SK-N-SH (cell line): Measurements from ENCODE around the gene TAOK3.

Experiments used
- CTCF ChIP-seq: fragments of 200-600 bp; sonication (generic); IDR thresholded peaks from 2 replicates; pipeline ENCODE4 v1.6.1; 2017; ENCODE audit warnings: antibody characterized with exemption, mild to moderate bottlenecking, moderate library complexity
- EP300 ChIP-seq, 2 experiments: IDR thresholded peaks; 2 replicates each; pipeline versions ENCODE4 v1.4.0 to v1.6.1; 2012; ENCODE audit warnings: borderline replicate concordance in 1 of 2, low read depth in 1 of 2, low read length in 1 of 2
- EZH2phosphoT487 ChIP-seq: fragments of 200-600 bp; sonication (generic); IDR thresholded peaks from 2 replicates; pipeline ENCODE4 v1.6.1; 2017; ENCODE audit warnings: low read depth, mixed run types, mild to moderate bottlenecking, antibody characterized with exemption, moderate library complexity, borderline replicate concordance
- GATA2 ChIP-seq: sonication (generic); formaldehyde crosslinking; IDR thresholded peaks from 2 replicates; pipeline ENCODE4 v1.5.0; 2020; ENCODE audit warnings: mild to moderate bottlenecking, missing genetic modification reagents
- MAX ChIP-seq: IDR thresholded peaks from 2 replicates; pipeline ENCODE4 v1.4.0; 2012; ENCODE audit warnings: low read depth
- RCOR1 ChIP-seq: fragments of 150-350 bp; IDR thresholded peaks from 2 replicates; pipeline ENCODE4 v1.6.1; 2017; ENCODE audit warnings: antibody characterized with exemption, low read length
- SIN3A ChIP-seq: IDR thresholded peaks from 2 replicates; pipeline ENCODE4 v1.6.1; 2012; ENCODE audit warnings: low read depth, mild to moderate bottlenecking, low read length, moderate library complexity, borderline replicate concordance
- SMC3 ChIP-seq: IDR thresholded peaks from 2 replicates; pipeline ENCODE4 v1.6.1; 2012; ENCODE audit warnings: low read depth, low read length, improper control_type of control experiment
- TEAD4 ChIP-seq: IDR thresholded peaks from 2 replicates; pipeline ENCODE4 v1.4.0; 2012; ENCODE audit warnings: mild to moderate bottlenecking, borderline replicate concordance; ENCODE audit not compliant: insufficient read depth
- TF ChIP-seq, protein P1 (sequence below): IDR thresholded peaks from 2 replicates; pipeline ENCODE4; 2012

DNA sequence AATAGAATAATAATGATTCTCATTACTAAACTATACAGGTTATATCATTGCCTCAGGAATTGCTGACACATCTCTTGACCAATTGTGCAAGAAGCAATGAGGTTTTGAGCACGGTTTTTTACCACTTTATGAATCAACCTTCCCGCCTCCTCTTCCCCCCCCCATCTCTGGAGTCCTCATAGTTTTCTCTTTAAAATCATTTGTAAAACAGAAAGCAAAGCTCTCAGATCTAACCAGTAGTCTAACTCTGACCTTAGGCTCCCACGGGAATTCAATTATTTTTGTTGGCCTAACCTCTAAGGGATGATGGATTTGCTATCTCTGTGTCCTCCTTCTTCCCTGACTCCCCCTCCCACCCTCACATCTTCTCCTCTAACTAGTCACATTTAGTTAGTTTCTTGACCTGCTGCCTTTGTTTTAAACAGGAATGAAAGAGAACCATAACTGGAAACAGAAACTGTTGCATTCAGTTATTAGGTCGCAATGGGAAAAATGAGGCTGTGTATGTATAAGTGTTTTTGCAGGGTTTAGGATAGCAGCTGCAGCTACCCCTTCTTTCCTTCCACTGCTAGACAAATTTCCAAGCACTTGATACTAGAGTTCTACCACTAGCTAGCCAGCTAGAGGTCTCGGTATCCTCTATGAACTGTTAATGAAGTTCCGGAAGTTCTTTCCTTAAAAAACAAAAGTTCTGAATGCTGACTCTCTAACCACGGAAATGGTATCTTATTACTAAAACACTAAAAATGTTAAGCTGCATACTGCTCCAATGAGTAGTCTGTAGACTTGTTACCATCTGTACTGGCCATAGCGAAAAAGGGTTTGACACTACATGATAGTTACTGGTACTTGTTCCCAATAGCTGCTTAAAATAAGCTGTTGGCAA is 65.4 kb downstream of the TAOK3 start:
- TF ChIP-seq GATA2 = no peak
- no peak for TF ChIP-seq CTCF
- no peak for TF ChIP-seq EZH2phosphoT487
- TF ChIP-seq, protein P1, sequence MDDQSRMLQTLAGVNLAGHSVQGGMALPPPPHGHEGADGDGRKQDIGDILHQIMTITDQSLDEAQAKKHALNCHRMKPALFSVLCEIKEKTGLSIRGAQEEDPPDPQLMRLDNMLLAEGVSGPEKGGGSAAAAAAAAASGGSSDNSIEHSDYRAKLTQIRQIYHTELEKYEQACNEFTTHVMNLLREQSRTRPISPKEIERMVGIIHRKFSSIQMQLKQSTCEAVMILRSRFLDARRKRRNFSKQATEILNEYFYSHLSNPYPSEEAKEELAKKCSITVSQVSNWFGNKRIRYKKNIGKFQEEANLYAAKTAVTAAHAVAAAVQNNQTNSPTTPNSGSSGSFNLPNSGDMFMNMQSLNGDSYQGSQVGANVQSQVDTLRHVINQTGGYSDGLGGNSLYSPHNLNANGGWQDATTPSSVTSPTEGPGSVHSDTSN = peak; percentile 50; the same call in 1 of the 2 replicates
- 0 out of 2 replicates have a peak, but pooled peaks have one; percentile 47 for TF ChIP-seq MAX
- peak; percentile 82; the same call in 1 of the 2 replicates for TF ChIP-seq TEAD4
- no peak for TF ChIP-seq SIN3A
- no peak for TF ChIP-seq SMC3
- peak in 1 of 2 experiments; percentile 83; a peak in 2 of 4 replicates for TF ChIP-seq EP300 (IDR thresholded peaks at IDR 0.05; ENCODE audit: borderline replicate concordance in 1 of 2, low read depth in 1 of 2, low read length in 1 of 2)
- TF ChIP-seq RCOR1 = no peak
